HL-60 (cell line): Measurements from ENCODE around the gene CRIP2.

Experiments used
- DNase-seq, 2 experiments: peaks; one replicate each; pipeline ENCODE4 v3.0.0-alpha.2; 2010 to 2020; ENCODE audit warnings: low read depth in 1 of 2, low spot score in 1 of 2
- H3K27ac ChIP-seq: fragments of 250-450 bp; sonication (Bioruptor Pico); replicated peaks from 2 replicates; pipeline ENCODE4 v1.5.1; 2020; ENCODE audit warnings: mild to moderate bottlenecking, moderate library complexity
- H3K27me3 ChIP-seq: fragments of 250-450 bp; sonication (Bioruptor Pico); 2 replicates; pipeline ENCODE4 v1.5.1; 2021; ENCODE audit warnings: mild to moderate bottlenecking, moderate library complexity; ENCODE audit not compliant: insufficient read depth, poor library complexity, severe bottlenecking
- H3K4me3 ChIP-seq: replicated peaks from 2 replicates; pipeline ENCODE4 v1.5.1; 2011; ENCODE audit warnings: mild to moderate bottlenecking, control low read depth, low read length; ENCODE audit not compliant: insufficient read depth
- CTCF ChIP-seq: IDR thresholded peaks from one replicate; pipeline ENCODE4 v1.5.1; 2011; ENCODE audit warnings: low read length, control low read depth, inconsistent platforms; ENCODE audit not compliant: insufficient read depth
- GABPA ChIP-seq: IDR thresholded peaks from 2 replicates; pipeline ENCODE4 v1.6.1; 2012; ENCODE audit warnings: low read depth
- POLR2AphosphoS5 ChIP-seq: IDR thresholded peaks from 2 replicates; pipeline ENCODE4 v1.6.1; 2012; ENCODE audit warnings: low read depth
- REST ChIP-seq: IDR thresholded peaks from 2 replicates; pipeline ENCODE4 v1.6.1; 2012; ENCODE audit warnings: low read depth; ENCODE audit not compliant: insufficient replicate concordance
- SPI1 ChIP-seq: IDR thresholded peaks from 2 replicates; pipeline ENCODE4 v1.6.1; 2012; ENCODE audit warnings: low read depth, mild to moderate bottlenecking, borderline replicate concordance

The CRIP2 gene

GRCh38 chr14:105455086-105455640 is 19.5 kb upstream of the CRIP2 start:
- Histone ChIP-seq H3K27ac (no peak overlapping the region), H3K27me3 (no peaks in the 10 kb centered on the region), H3K4me3 (no peak overlapping the region)
- DNase-seq = no peak
- no peak for TF ChIP-seq GABPA
- no peak for TF ChIP-seq POLR2AphosphoS5
- TF ChIP-seq REST = no peak
- TF ChIP-seq SPI1 = no peak
- TF ChIP-seq CTCF = no peak

- H3K4me3 ChIP-seq = no peak overlapping the region
- H3K27me3 ChIP-seq = no peaks in the 10 kb centered on the region
- TF ChIP-seq CTCF (no peak), REST (no peak), POLR2AphosphoS5 (no peak), GABPA (no peak), SPI1 (no peak)
Observed at GRCh38 chr14:105455766-105456660, 18.6 kb upstream of the CRIP2 start.

DNA sequence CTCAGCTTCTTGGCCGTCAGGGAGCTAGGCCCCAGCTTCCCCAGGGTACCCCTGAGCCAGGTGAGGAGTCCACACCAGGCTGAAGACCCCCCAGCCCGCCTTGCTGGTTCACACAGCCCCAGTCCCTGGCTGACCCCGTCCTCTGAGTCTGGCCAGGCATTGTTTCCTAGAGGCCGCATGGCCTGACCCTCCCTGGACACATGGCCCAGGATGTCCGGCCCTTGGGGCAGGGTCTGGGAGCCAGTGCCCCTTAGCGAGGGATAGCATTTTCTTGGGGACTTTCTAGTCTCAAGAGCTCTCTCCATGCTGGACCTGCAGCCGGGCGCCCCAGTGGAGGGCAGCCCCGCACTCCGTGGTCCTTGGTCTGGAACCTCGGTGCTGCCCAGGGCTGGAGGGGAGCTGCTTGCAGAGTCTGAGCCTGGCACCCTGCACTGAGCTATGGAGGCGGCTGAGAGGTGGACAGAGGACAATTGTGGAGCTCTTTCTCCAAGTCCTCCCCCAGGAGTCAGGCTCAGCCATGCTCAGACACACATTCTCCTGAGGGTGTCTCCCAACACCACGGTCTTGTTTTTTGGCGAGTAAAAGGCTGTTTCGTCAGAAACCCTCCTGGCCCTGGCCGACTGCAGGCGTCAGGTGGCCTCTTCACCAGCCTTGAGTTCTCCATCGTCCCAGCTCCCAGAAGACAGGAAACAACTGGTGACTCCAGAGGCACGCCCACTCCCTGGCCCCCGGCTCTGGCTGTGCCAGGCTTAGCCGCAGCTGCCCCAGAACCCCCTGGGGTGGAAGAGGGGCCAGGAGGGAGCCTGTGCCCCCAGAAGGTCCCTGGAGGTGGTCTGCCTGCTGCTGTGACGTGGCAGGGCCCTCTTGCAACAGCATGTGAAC is 17.6 kb upstream of the CRIP2 start:
- no peak overlapping the region for H3K27ac ChIP-seq
- no peak for DNase-seq
- H3K4me3 ChIP-seq = no peak overlapping the region
- H3K27me3 ChIP-seq = no peaks in the 10 kb centered on the region
- TF ChIP-seq REST (no peak), GABPA (no peak), SPI1 (no peak), CTCF (no peak), POLR2AphosphoS5 (no peak; the same call in 1 of the 2 replicates)

More at GRCh38 chr14:105455766-105456660, 18.6 kb upstream of the CRIP2 start:
- H3K27ac ChIP-seq = no peak overlapping the region
- DNase-seq = no peak
